ENCODE results near the gene PRKN.
"Not testable (repeated sequence)": the region's sequence is repeated elsewhere in the genome, so short reads cannot be mapped to it uniquely, and the experiment has no call there.

Gene PRKN

GRCh38 chr6:161313940-161314509 lies 1413.5 kb downstream of the PRKN start:
- H3K27me3 ChIP-seq, result no peaks in the 10 kb centered on the region
- no peak for DNase-seq
- H3K9me3 ChIP-seq, result no peaks in the 10 kb centered on the region
- intact Hi-C loops (cut with DNase I; ENCODE audit: low total_unique reads), result no loop called here
- TF ChIP-seq CTCF (IDR thresholded peaks at IDR 0.05), result no peak
- no peak overlapping the region for H3K4me3 ChIP-seq
- no peak overlapping the region for H3K27ac ChIP-seq
- H3K36me3 ChIP-seq, result no peaks in the 10 kb centered on the region
- H3K4me1 ChIP-seq, result no peaks in the 10 kb centered on the region

DNA sequence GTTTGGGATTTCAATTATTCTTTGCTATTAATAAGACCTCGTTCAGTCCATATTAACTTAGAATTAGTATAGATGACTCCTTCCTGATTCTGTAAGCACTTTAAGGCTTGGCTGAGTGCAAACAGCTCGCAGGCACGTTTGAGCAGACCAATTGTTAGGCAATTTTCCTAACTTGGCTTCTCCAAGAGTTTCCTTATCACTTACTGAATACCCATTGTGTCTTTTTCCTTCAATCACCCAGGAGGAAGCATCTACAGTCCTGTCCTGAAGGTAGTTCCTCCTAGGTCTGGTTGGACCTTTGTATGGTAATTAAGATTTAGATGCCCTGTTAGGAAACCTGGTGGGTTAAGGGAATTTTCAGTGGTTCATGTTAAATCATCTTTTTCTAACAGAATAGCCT lies 1414.1 kb downstream of the PRKN start:
- H3K27ac ChIP-seq; H3K9me3 ChIP-seq; H3K4me3 ChIP-seq; H3K36me3 ChIP-seq; intact Hi-C loops (cut with DNase I; ENCODE audit: low total_unique reads); H3K27me3 ChIP-seq; H3K4me1 ChIP-seq; DNase-seq: not testable (repeated sequence)

GRCh38 chr6:161309774-161310173 lies 1417.8 kb downstream of the PRKN start:
- H3K4me3 ChIP-seq; H3K36me3 ChIP-seq; H3K4me1 ChIP-seq; H3K27me3 ChIP-seq; H3K9me3 ChIP-seq; intact Hi-C loops (cut with DNase I; ENCODE audit: low total_unique reads); DNase-seq; H3K27ac ChIP-seq: not testable (repeated sequence)

GRCh38 chr6:161308075-161308655 lies 1419.4 kb downstream of the PRKN start:
- H3K27me3 ChIP-seq, result no peaks in the 10 kb centered on the region
- DNase-seq, result no peak
- H3K27ac ChIP-seq, result no peak overlapping the region
- H3K9me3 ChIP-seq, result no peaks in the 10 kb centered on the region
- no peak overlapping the region for H3K4me3 ChIP-seq
- no peak for TF ChIP-seq CTCF (IDR thresholded peaks at IDR 0.05)
- H3K4me1 ChIP-seq, result no peaks in the 10 kb centered on the region
- H3K36me3 ChIP-seq, result no peaks in the 10 kb centered on the region
- intact Hi-C loops (cut with DNase I; ENCODE audit: low total_unique reads), result no loop called here

DNA sequence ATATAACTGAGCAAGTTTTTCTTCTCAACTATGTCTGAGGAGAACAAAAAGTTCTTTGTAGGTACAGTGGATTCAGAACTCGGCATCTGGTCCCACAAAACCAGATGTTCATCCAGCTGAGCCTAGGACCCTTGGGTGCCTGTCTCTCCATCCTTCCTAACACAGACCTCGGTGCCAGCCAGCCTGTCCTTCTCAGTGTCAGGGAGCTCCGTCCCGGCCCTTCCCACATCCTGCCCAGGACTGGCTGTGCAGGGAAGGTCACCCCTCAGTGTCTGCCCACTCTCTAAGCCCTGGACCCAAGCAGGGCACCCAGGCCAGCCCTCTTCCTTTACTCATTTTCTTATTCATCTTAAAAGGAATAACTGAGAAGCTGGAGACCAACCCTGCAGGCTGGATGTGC lies 1421.7 kb downstream of the PRKN start:
- no peak for DNase-seq
- no peak for TF ChIP-seq CTCF (IDR thresholded peaks at IDR 0.05)
- peaks cover 0 to 3% (median 0%) of the 10 kb centered on the region in 4 donors for H3K4me1 ChIP-seq
- H3K4me3 ChIP-seq, result no peak overlapping the region
- H3K27ac ChIP-seq, result no peak overlapping the region
- H3K36me3 ChIP-seq, result no peaks in the 10 kb centered on the region
- intact Hi-C loops (cut with DNase I; ENCODE audit: low total_unique reads), result no loop called here
- H3K27me3 ChIP-seq, result no peaks in the 10 kb centered on the region
- no peaks in the 10 kb centered on the region for H3K9me3 ChIP-seq

GRCh38 chr6:161303628-161304340 lies 1423.8 kb downstream of the PRKN start:
- Histone ChIP-seq H3K27me3 (no peaks in the 10 kb centered on the region), H3K4me3 (no peak overlapping the region), H3K36me3 (no peaks in the 10 kb centered on the region), H3K4me1 (peaks cover 0 to 3% (median 0%) of the 10 kb centered on the region in 4 donors), H3K9me3 (no peaks in the 10 kb centered on the region), H3K27ac (no peak overlapping the region)
- DNase-seq, result no peak
- no peak for TF ChIP-seq CTCF (IDR thresholded peaks at IDR 0.05)
- intact Hi-C loops (cut with DNase I; ENCODE audit: low total_unique reads), result no loop called here

All from tibial artery (tissue), 4 donors.